GM18907 (cell line): ENCODE results near the gene MYH11.
"Not testable (repeated sequence)": the region's sequence is repeated elsewhere in the genome, so short reads cannot be mapped to it uniquely, and the experiment has no call there.

Source experiments
- ATAC-seq: cut with Tn5 transposase; IDR thresholded peaks from one replicate; pipeline ENCODE4 v1.9.1; 2021; ENCODE audit warnings: mild to moderate bottlenecking, moderate library complexity; ENCODE audit not compliant: unreplicated experiment

MYH11 gene

DNA sequence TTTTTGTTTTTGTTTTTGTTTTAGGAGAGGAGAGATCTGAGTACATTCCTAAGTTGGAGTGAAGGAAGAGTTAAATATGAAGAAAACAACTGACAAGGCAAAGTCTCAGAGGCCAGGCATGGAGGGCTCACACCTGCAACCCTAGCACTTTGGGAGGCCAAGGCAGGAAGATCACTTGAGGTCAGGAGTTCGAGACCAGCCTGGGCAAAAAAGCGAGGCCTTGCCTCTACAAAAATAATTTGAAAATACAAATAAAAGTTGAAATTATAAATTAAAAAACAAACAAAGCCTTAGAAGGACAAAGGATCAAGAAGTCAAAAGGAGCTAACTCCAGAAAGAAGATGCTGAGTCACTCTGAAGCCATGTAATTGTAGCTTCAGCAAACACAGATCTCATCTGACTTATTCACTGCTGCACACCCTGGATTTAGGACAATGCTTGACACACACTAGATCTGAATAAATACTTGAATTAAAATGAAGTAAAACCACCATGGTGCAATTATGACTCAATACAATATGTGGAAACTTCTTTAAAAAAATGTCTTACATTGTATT lies 22.5 kb upstream of the MYH11 start:
- ATAC-seq = no peak

- ATAC-seq = no peak
Measured at GRCh38 chr16:15876503-15876902, 19.7 kb upstream of the MYH11 start.

- ATAC-seq = no peak
Measured at GRCh38 chr16:15874745-15875314, 18.0 kb upstream of the MYH11 start.

GRCh38 chr16:15873737-15874136 lies 16.9 kb upstream of the MYH11 start:
- ATAC-seq = no peak

GRCh38 chr16:15873301-15873700 lies 16.5 kb upstream of the MYH11 start:
- no peak for ATAC-seq

GRCh38 chr16:15870011-15870410 lies 13.2 kb upstream of the MYH11 start:
- no peak for ATAC-seq

- no peak for ATAC-seq
Measured at GRCh38 chr16:15866451-15866850, 9.6 kb upstream of the MYH11 start.

- ATAC-seq = no peak
Measured at GRCh38 chr16:15865742-15866141, 8.9 kb upstream of the MYH11 start.

GRCh38 chr16:15864939-15865338 lies 8.1 kb upstream of the MYH11 start:
- no peak for ATAC-seq

GRCh38 chr16:15861996-15862395 lies 5.2 kb upstream of the MYH11 start:
- no peak for ATAC-seq

DNA sequence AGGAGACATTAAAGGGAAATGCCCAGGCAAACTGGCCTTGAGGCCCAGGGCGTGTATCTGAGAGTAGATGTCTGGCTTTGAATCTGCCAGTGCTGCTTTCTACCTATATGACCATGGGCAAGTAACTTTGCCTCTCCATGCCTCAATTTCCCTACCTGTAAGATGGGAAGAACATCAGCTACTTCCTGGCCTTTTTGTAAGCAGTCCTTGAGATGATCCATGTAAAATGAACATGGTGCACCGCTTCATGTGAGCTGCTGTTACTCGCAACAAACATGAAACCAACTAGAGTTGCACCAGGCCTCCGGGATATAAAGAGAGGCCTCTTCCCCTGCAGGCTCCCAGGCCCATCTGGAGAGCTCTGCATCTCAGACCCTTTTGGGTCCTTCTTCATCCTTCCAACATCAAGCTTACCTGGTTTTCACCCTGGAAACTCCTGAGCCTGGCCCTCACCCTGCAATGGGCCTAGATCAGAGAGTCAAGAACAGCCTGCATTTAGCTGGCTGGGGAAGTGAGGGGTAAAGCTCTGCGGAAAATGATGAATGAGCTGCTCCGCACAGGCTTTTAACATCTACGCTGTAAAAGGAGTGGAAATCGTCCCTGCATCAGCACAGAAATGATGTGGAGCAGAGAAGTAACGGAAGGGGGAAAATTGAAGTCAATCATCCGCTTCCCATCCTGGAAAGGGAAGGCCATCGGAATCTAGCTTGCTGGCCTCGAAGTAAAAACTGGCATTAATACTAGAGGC lies 2.3 kb upstream of the MYH11 start:
- no peak for ATAC-seq

- ATAC-seq = no peak
Measured at GRCh38 chr16:15857724-15858560, 1.1 kb upstream of the MYH11 start.

- ATAC-seq = peak; percentile 12
Measured at GRCh38 chr16:15856182-15856581, 646 bp downstream of the MYH11 start.

DNA sequence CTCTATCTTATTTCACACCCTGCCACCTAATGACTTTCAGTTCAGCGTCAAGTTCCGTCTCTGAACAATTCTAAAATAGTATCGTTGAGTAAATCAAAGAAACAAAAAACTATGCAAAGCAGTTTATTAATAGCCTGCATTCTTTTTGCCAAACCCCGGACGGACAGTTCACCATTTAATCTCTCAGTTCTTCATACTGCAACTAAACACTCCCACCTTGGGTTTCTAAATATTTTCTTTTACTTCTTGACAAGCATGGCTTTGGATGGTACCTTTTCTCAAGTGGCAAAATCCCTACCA lies 1.2 kb downstream of the MYH11 start:
- peak; percentile 73 for ATAC-seq

- ATAC-seq = no peak
Measured at GRCh38 chr16:15854906-15855703, 1.7 kb downstream of the MYH11 start.

DNA sequence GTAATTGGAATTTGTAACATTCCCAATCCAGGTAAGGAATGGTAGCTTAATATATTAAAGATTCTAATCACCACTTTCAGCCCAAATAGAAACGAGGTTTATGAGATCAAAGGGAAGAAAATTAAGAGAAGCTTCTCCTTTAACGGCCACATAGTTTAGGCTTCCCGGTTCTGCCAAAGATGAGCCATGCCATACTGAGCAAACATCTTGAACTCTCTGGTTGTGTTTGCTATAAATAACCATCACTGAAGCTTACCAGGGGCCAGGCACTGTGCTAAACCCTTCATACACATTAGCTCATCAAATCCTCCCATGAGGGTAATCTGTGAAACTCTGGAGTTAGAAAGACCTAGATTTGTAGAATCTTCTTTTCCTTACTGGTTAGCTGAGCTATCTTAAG lies 2.8 kb downstream of the MYH11 start:
- no peak for ATAC-seq

- no peak for ATAC-seq
Measured at GRCh38 chr16:15853021-15853420, 3.8 kb downstream of the MYH11 start.

- ATAC-seq = not testable (repeated sequence)
Measured at GRCh38 chr16:15850555-15850954, 6.3 kb downstream of the MYH11 start.

GRCh38 chr16:15849209-15849981 lies 7.4 kb downstream of the MYH11 start:
- no peak for ATAC-seq

- ATAC-seq = no peak
Measured at GRCh38 chr16:15847611-15848175, 9.1 kb downstream of the MYH11 start.
